ENCODE measurements around the gene SLCO2A1.
"Not testable (repeated sequence)": the region's sequence is repeated elsewhere in the genome, so short reads cannot be mapped to it uniquely, and the experiment has no call there.

The SLCO2A1 gene

DNA sequence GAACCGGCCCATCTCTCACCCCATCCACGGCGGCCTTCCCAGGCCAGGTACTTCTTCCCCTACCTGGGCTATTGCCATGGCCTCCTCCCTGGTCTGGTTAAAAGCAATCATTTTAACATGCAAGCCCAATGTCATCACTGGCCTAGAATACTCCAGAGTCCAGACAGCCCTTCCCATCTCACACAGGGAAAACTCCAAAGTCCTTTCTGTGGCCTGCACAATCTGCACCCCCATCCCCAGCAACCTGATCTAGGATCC, 45.8 kb upstream of the SLCO2A1 start:
- no peak for TF ChIP-seq CTCF (IDR thresholded peaks at IDR 0.05; ENCODE audit: low read length, missing control alignments)
- no peak overlapping the region for H3K4me3 ChIP-seq (replicated peaks; ENCODE audit: low read depth, low read length)
- DNase-seq (ENCODE audit: low read depth) = no peak

DNA sequence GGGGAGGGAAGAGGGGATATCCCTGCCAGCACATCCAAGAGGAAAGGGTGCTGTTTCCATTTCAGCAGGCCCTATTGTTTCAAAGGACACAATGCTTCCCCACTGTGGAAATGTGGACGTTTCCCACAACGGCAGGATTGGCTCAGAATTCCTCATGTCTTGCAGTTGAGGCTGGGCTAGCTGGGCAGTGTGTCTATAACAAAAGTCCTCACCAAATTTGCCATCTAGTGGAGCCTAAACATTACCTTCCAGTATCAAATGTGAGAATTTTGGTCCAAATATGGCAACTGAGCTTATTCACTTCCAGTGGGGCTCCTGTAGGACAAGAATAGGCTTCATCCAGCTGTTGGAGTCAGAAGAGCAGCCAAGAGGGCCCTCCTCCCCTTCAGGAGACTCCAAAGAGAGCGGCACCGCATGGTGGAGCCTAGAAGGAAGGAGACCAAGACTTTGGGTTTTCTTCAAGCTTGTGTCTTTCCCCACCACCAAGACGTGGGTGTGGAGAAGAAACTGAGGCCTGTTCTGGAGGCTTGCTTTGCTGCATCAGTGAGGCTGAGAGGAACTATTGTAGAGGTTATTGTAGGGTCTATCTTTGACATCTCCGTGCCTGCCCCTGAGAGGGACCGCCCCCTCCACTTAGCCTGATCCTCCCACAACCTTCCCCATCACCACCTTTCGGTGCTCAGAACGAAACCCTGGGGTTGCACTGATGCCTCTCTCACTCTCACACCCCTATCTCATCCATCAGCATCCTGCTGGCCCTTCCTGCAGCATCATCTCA, 45.3 kb upstream of the SLCO2A1 start:
- no peak for DNase-seq (ENCODE audit: low read depth)
- no peak for TF ChIP-seq CTCF (IDR thresholded peaks at IDR 0.05; ENCODE audit: low read length, missing control alignments)
- no peak overlapping the region for H3K4me3 ChIP-seq (replicated peaks; ENCODE audit: low read depth, low read length)

DNA sequence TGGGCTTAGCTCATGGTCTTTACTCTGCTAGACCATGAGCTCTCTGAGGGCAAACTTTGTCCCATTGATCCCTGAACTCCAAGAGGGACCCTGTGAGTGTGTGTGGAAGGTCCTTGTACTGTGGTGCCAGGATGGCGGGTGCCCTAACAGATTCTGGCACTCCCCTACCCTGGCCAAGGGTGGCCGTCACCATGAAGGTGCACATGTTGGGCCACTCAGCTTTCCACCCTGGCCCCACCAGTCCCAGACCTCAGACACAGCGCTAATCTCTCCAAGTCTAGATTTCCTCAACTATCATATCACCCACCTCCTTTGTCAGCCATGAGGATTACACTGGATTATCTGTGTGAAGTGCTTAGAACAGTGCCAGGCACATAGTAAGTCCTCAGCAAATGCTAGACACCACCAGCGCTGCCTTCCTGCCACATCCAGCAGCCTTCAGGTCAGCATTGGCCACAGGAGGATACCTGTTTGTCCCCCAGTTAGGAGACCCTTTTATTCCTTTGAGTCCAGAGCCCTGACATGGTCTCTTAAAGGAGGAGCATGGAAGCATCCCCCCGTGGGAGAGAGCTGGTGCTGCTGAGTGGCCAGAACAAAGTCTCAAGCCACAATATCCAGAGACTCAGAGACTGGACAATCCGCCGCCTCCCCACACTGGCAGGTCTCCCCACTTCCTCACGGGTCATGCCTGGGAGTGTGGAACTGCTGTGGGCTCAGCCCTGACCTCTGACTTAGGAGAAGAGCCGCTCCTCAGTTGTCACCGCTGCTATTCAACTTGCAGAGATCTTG, 44.5 kb upstream of the SLCO2A1 start:
- no peak overlapping the region for H3K4me3 ChIP-seq (replicated peaks; ENCODE audit: low read depth, low read length)
- no peak for TF ChIP-seq CTCF (IDR thresholded peaks at IDR 0.05; ENCODE audit: low read length, missing control alignments)
- no peak for DNase-seq (ENCODE audit: low read depth)

DNA sequence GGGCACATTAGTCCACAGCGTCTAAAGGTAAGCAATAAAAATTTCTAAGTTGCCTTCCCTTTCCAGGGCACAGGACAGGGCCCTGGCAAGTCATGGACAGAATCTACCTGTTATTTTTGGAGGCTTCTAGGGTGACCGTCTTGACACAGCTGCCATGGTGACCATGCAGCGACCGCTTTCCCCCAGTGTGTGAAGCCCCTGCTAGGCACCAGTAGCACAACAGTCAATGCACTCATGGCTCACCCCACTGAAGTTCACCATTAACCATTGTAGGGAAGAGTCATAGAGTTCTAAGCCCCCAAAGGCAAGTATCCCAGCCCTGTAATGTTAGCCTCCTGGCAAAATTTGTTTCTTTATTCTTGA, 43.8 kb upstream of the SLCO2A1 start:
- no peak for DNase-seq (ENCODE audit: low read depth)
- TF ChIP-seq CTCF (IDR thresholded peaks at IDR 0.05; ENCODE audit: low read length, missing control alignments) = no peak
- no peak overlapping the region for H3K4me3 ChIP-seq (replicated peaks; ENCODE audit: low read depth, low read length)

- no peak for TF ChIP-seq CTCF (IDR thresholded peaks at IDR 0.05; ENCODE audit: low read length, missing control alignments)
- H3K4me3 ChIP-seq (replicated peaks; ENCODE audit: low read depth, low read length) = no peak overlapping the region
- DNase-seq (ENCODE audit: low read depth) = no peak
These were observed 43.3 kb upstream of the SLCO2A1 start for GRCh38 chr3:134072881-134073582.

- H3K4me3 ChIP-seq (replicated peaks; ENCODE audit: low read depth, low read length); DNase-seq (ENCODE audit: low read depth): not testable (repeated sequence)
These were observed 40.6 kb upstream of the SLCO2A1 start for GRCh38 chr3:134070281-134070680.

GRCh38 chr3:134068429-134068828, 38.7 kb upstream of the SLCO2A1 start:
- no peak for DNase-seq (ENCODE audit: low read depth)
- no peak overlapping the region for H3K4me3 ChIP-seq (replicated peaks; ENCODE audit: low read depth, low read length)
- TF ChIP-seq CTCF (IDR thresholded peaks at IDR 0.05; ENCODE audit: low read length, missing control alignments) = no peak

Data from fibroblast of pulmonary artery (primary cell).